CD14-positive monocyte (primary cell): ENCODE data around the gene ZSCAN30. TPM values are rescaled to one million over a fixed set of nuclear protein-coding genes. Genes with fewer than 3 reads are reported as not detected.

Source experiments
- DNase-seq, 3 donors: peaks; one replicate each; pipeline ENCODE4 v3.0.0-alpha.2; 2011 to 2022
- H2AFZ ChIP-seq: 2 replicates; pipeline ENCODE4 v1.6.0; 2012; ENCODE audit warnings: mild to moderate bottlenecking, low read depth, low read length, inconsistent platforms; ENCODE audit not compliant: insufficient read depth, poor library complexity, severe bottlenecking
- H3K27ac ChIP-seq, 2 donors: 1 replicate in 1 of 2; 2 replicates in 1 of 2; pipeline ENCODE4 v1.5.1; 2012 to 2013; ENCODE audit warnings: low read length in 2 of 2, control low read depth in 1 of 2, inconsistent platforms in 1 of 2, low read depth in 1 of 2, mild to moderate bottlenecking in 1 of 2
- H3K27me3 ChIP-seq, 2 donors: one replicate each; pipeline versions ENCODE4 v1.6.0 to v1.6.1; 2011 to 2013; ENCODE audit warnings: low read length in 2 of 2; ENCODE audit not compliant: control insufficient read depth in 2 of 2, insufficient read depth in 2 of 2
- H3K36me3 ChIP-seq, 2 donors: replicated peaks in 1 of 2; 1 replicate in 1 of 2; 2 replicates in 1 of 2; pipeline versions ENCODE4 v1.5.1 to v1.6.1; 2012 to 2013; ENCODE audit warnings: low read length in 2 of 2, control low read depth in 1 of 2, inconsistent platforms in 1 of 2, mild to moderate bottlenecking in 1 of 2; ENCODE audit not compliant: insufficient read depth in 2 of 2, control insufficient read depth in 1 of 2
- H3K4me1 ChIP-seq, 2 donors: 1 replicate in 1 of 2; 2 replicates in 1 of 2; pipeline versions ENCODE4 v1.5.1 to v1.6.1; 2012 to 2013; ENCODE audit warnings: low read length in 2 of 2, control low read depth in 1 of 2, inconsistent platforms in 1 of 2, mild to moderate bottlenecking in 1 of 2, moderate library complexity in 1 of 2; ENCODE audit not compliant: insufficient read depth in 2 of 2, control insufficient read depth in 1 of 2
- H3K4me2 ChIP-seq: replicated peaks from 2 replicates; pipeline ENCODE3; 2012; ENCODE audit warnings: low read length, moderate library complexity, mild to moderate bottlenecking; ENCODE audit not compliant: poor library complexity, severe bottlenecking; ENCODE audit errors: extremely low read depth
- H3K4me3 ChIP-seq, 3 experiments: fragments of 200-600 bp in 1 of 3; sonication (generic) in 1 of 3; replicated peaks in 1 of 3; 1 replicate in 2 of 3; 2 replicates in 1 of 3; pipeline ENCODE4 v1.5.1; 2011 to 2013; ENCODE audit warnings: low read length in 3 of 3, mild to moderate bottlenecking in 3 of 3, control low read depth in 2 of 3, low read depth in 2 of 3, inconsistent platforms in 1 of 3, moderate library complexity in 1 of 3
- H3K79me2 ChIP-seq: 2 replicates; pipeline ENCODE4 v1.6.0; 2012; ENCODE audit warnings: mild to moderate bottlenecking, control low read depth, inconsistent platforms, low read length, moderate library complexity; ENCODE audit not compliant: insufficient read depth
- H3K9ac ChIP-seq: 2 replicates; pipeline ENCODE4 v1.6.0; 2017; ENCODE audit warnings: low read length, mild to moderate bottlenecking; ENCODE audit not compliant: insufficient read depth, poor library complexity, severe bottlenecking
- H3K9me3 ChIP-seq, 2 donors: replicated peaks in 1 of 2; 1 replicate in 1 of 2; 2 replicates in 1 of 2; pipeline versions ENCODE4 v1.5.1 to v1.6.1; 2012 to 2013; ENCODE audit warnings: low read length in 2 of 2, control low read depth in 1 of 2; ENCODE audit not compliant: control insufficient read depth in 1 of 2, insufficient read depth in 1 of 2
- H4K20me1 ChIP-seq: 2 replicates; pipeline ENCODE4 v1.6.0; 2012; ENCODE audit warnings: mild to moderate bottlenecking, low read length, control low read depth, moderate library complexity; ENCODE audit not compliant: insufficient read depth
- H3K27ac Mint-ChIP-seq, 7 donors: one replicate each; pipeline ENCODE4 v1.8.0; 2020; ENCODE audit warnings: mild to moderate bottlenecking in 7 of 7, mixed read lengths in 7 of 7, moderate library complexity in 6 of 7, inconsistent platforms in 2 of 7
- H3K27me3 Mint-ChIP-seq, 3 donors: one replicate each; pipeline ENCODE4 v1.8.0; 2021 to 2022; ENCODE audit warnings: low read depth in 3 of 3, mild to moderate bottlenecking in 3 of 3, mixed read lengths in 3 of 3, moderate library complexity in 3 of 3, inconsistent platforms in 1 of 3
- H3K36me3 Mint-ChIP-seq, 2 donors: one replicate each; pipeline ENCODE4 v1.8.0; 2020; ENCODE audit warnings: mixed read lengths in 2 of 2, inconsistent platforms in 1 of 2, mild to moderate bottlenecking in 1 of 2
- H3K4me1 Mint-ChIP-seq: one replicate; pipeline ENCODE4 v1.8.0; 2020; ENCODE audit warnings: mild to moderate bottlenecking, mixed read lengths
- H3K4me3 Mint-ChIP-seq, 2 donors: one replicate each; pipeline ENCODE4 v1.8.0; 2020; ENCODE audit warnings: mild to moderate bottlenecking in 2 of 2, mixed read lengths in 2 of 2, moderate library complexity in 1 of 2
- H3K9me3 Mint-ChIP-seq, 7 donors: one replicate each; pipeline ENCODE4 v1.8.0; 2020 to 2022; ENCODE audit warnings: mixed read lengths in 7 of 7, mild to moderate bottlenecking in 6 of 7, moderate library complexity in 6 of 7, inconsistent platforms in 2 of 7
- WGBS: methylation state at CpG from one replicate; pipeline ENCODE4 v1.1.5; 2013; ENCODE audit warnings: missing lambda C conversion rate; ENCODE audit not compliant: insufficient coverage; 5-methylcytosine and 5-hydroxymethylcytosine counted together
- intact Hi-C, 2 donors: fragments of 100-400 bp; cut with micrococcal nuclease; formaldehyde crosslinking; loops; one replicate each; pipeline versions ENCODE4 v1.15.0 to v1.15.1; 2023
- polyA plus RNA-seq, 3 donors: library from polyadenylated mRNA; depleted of rRNA in 1 of 3; unstranded in 2 of 3; stranded (reverse) in 1 of 3; fragments of 300-500 nt in 2 of 3; fragments of >200 nt in 1 of 3; fragmentation: Illumina TruSeq in 2 of 3; gene quantifications; 1 replicate in 2 of 3; 2 replicates in 1 of 3; pipeline ENCODE4 v1.2.3, GENCODE V29; 2012 to 2021
- TF ChIP-seq, protein P1 (sequence below): fragments of 200-600 bp; IDR thresholded peaks from one replicate; pipeline ENCODE4 v1.8.0; 2022; ENCODE audit warnings: antibody characterized with exemption, mild to moderate bottlenecking

The ZSCAN30 gene
- polyA plus RNA-seq, 3 donors, result 1.3 to 3.2 (median 1.7) TPM

GRCh38 chr18:35240664-35241447 lies 49.2 kb downstream of the ZSCAN30 start, which contains the start of gene ZNF397:
Gene ZNF397, plus strand, starts transcription at chr18:35241034. Its CDS starts 1,437 bp downstream, at chr18:35242471.
- intact Hi-C loops, result loop anchor here (2.0 to 10.0 kb wide), 7 partner anchors 50 to 734 kb away; partner anchors contain the start of genes ZSCAN30 (in 2 of the 2), INO80C (in 1 of the 2), RMP24 (in 1 of the 2) and ZNF24 (in 1 of the 2)
- DNase-seq, result peak; percentile 96 to 98 (median 97)
- peak within 1 kb of the TSS; percentile 96 to 100 (median 99) for H3K27ac Mint-ChIP-seq
- H3K27ac ChIP-seq, result peak within 1 kb of the TSS; percentile 96
- no peaks in the 10 kb centered on the region for H4K20me1 ChIP-seq
- H3K79me2 ChIP-seq, result peaks cover 19% of the 10 kb centered on the region
- peaks cover 37 to 38% of the 10 kb centered on the region in 2 donors for H3K36me3 Mint-ChIP-seq
- H3K36me3 ChIP-seq, result peaks cover 34 to 38% of the 10 kb centered on the region in 2 donors
- WGBS, result 0% methylated on average over 43 of the region's 60 CpGs
- TF ChIP-seq, protein P1, sequence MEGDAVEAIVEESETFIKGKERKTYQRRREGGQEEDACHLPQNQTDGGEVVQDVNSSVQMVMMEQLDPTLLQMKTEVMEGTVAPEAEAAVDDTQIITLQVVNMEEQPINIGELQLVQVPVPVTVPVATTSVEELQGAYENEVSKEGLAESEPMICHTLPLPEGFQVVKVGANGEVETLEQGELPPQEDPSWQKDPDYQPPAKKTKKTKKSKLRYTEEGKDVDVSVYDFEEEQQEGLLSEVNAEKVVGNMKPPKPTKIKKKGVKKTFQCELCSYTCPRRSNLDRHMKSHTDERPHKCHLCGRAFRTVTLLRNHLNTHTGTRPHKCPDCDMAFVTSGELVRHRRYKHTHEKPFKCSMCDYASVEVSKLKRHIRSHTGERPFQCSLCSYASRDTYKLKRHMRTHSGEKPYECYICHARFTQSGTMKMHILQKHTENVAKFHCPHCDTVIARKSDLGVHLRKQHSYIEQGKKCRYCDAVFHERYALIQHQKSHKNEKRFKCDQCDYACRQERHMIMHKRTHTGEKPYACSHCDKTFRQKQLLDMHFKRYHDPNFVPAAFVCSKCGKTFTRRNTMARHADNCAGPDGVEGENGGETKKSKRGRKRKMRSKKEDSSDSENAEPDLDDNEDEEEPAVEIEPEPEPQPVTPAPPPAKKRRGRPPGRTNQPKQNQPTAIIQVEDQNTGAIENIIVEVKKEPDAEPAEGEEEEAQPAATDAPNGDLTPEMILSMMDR, result no peak
- H3K4me2 ChIP-seq, result peak within 1 kb of the TSS; percentile 81
- peak within 1 kb of the TSS; percentile 93 to 97 for H3K4me3 Mint-ChIP-seq
- H3K4me3 ChIP-seq, result peak within 1 kb of the TSS; percentile 74 to 88 (median 76)
- peaks cover 3 to 15% of the 10 kb centered on the region in 2 donors for H3K4me1 ChIP-seq
- peak within 1 kb of the TSS; percentile 84 for H3K9ac ChIP-seq
- H2AFZ ChIP-seq, result peak within 1 kb of the TSS; percentile 69
- H3K9me3 ChIP-seq, result peaks cover 0 to 34% of the 10 kb centered on the region in 2 donors
- peaks cover 5% of the 10 kb centered on the region for H3K4me1 Mint-ChIP-seq
- H3K9me3 Mint-ChIP-seq, result peaks cover 11 to 28% (median 25%) of the 10 kb centered on the region in 7 donors
- no peaks in the 10 kb centered on the region for H3K27me3 ChIP-seq
- no peaks in the 10 kb centered on the region for H3K27me3 Mint-ChIP-seq

GRCh38 chr18:35239314-35239713 lies 50.7 kb downstream of the ZSCAN30 start:
- Histone ChIP-seq H3K4me3 (no peak overlapping the region), H2AFZ (no peak overlapping the region), H3K4me1 (peaks cover 3 to 15% of the 10 kb centered on the region in 2 donors), H4K20me1 (no peaks in the 10 kb centered on the region), H3K27me3 (no peaks in the 10 kb centered on the region), H3K9me3 (peaks cover 0 to 18% of the 10 kb centered on the region in 2 donors), H3K4me2 (no peak overlapping the region), H3K27ac (no peak overlapping the region), H3K79me2 (peaks cover 19% of the 10 kb centered on the region), H3K9ac (no peak overlapping the region), H3K36me3 (peaks cover 19 to 22% of the 10 kb centered on the region in 2 donors)
- H3K27ac Mint-ChIP-seq, result no peak overlapping the region
- H3K4me3 Mint-ChIP-seq, result no peak overlapping the region
- no peaks in the 10 kb centered on the region for H3K27me3 Mint-ChIP-seq
- peaks cover 5% of the 10 kb centered on the region for H3K4me1 Mint-ChIP-seq
- H3K9me3 Mint-ChIP-seq, result peaks cover 2 to 14% (median 12%) of the 10 kb centered on the region in 7 donors
- H3K36me3 Mint-ChIP-seq, result peaks cover 22% of the 10 kb centered on the region in 2 donors
- WGBS, result no CpG with 5 or more reads among the region's 1 CpG
- TF ChIP-seq, protein P1, result no peak
- intact Hi-C loops, result no loop called here
- DNase-seq, result no peak
